GM12864 (cell line): ENCODE data around the gene BICC1.

Source experiments
- DNase-seq: peaks from one replicate; pipeline ENCODE4 v3.0.0-alpha.2; 2011; ENCODE audit warnings: low read depth
- H3K4me3 ChIP-seq: 2 replicates; pipeline ENCODE4 v1.5.1; 2011; ENCODE audit warnings: mild to moderate bottlenecking, low read depth, low read length, control low read depth
- TF ChIP-seq, protein P1 (sequence below): IDR thresholded peaks from 2 replicates; pipeline ENCODE4 v1.5.1; 2011; ENCODE audit warnings: low read depth, mild to moderate bottlenecking, moderate library complexity, low read length, control low read depth, inconsistent platforms; ENCODE audit errors: missing control alignments

Gene BICC1

DNA sequence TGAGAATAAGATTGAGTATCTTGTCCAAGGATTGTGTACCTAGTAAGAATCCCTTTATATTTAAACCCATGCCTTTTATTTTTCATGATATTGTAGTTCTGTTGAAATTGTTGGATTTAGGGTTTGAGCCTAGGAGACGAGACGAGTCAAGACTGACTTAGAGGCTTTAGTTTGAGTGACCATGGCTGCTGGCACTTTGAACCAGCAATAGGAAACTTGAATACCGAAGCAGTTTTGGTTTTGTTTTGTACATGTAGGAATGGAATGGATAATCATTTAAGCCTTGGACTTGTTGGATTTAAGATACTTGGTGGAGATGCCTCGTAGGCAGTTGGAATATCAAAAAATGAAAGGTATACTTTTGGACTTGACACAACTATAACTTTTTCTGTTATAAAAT is 229.0 kb downstream of the BICC1 start:
- no peak overlapping the region for H3K4me3 ChIP-seq
- DNase-seq: no peak
- TF ChIP-seq, protein P1, sequence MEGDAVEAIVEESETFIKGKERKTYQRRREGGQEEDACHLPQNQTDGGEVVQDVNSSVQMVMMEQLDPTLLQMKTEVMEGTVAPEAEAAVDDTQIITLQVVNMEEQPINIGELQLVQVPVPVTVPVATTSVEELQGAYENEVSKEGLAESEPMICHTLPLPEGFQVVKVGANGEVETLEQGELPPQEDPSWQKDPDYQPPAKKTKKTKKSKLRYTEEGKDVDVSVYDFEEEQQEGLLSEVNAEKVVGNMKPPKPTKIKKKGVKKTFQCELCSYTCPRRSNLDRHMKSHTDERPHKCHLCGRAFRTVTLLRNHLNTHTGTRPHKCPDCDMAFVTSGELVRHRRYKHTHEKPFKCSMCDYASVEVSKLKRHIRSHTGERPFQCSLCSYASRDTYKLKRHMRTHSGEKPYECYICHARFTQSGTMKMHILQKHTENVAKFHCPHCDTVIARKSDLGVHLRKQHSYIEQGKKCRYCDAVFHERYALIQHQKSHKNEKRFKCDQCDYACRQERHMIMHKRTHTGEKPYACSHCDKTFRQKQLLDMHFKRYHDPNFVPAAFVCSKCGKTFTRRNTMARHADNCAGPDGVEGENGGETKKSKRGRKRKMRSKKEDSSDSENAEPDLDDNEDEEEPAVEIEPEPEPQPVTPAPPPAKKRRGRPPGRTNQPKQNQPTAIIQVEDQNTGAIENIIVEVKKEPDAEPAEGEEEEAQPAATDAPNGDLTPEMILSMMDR: no peak

DNA sequence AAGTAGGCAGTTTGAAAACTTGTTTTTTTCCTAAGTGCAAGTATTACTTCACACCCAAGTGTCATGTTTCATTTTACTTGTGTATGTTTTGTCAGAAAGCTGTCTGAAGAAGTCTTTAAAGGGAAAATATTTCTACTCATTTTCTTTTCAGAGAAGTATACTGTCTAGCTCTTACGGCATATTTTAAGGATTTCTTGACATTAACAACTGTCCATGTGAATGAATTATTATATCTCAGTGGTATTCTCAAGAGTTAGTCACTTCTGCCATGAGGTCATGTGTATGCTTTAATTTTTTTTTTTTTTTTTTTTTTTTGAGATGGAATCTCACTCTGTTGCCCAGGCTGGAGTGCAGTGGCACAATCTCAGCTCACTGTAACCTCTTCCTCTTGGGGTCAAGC is 229.5 kb downstream of the BICC1 start:
- no peak overlapping the region for H3K4me3 ChIP-seq
- DNase-seq: no peak
- TF ChIP-seq, protein P1: no peak

DNA sequence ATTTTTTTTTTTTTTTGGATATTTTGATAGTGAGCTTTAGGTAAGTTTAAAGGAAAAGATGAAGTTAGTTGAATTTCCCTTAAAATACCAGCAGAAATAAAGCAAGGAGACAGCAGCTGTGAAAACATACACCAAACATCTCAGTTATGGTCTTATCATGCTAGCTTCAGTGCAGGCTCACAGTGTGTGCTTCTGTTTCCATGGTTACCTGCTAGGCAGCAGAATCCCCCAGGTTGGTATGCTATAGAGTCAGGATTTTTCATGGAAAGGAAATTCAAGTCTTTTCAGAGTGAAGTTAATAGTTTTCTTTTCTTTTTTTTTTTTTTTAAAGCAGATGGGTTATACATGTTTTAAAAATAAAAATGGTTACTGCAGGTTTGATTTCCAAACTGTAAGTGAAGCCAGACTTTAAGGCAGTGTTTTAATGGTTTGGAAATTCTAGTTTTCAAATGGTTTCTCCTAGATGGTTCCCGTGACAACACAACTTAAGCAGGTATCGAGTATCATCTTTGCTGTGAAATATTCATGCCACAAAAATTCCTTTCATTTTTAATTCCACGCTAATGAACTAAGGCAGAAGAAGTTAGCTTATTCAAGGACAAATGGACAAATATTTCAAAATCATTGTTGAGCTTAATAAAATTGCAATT is 230.9 kb downstream of the BICC1 start:
- TF ChIP-seq, protein P1: no peak
- DNase-seq: no peak

DNA sequence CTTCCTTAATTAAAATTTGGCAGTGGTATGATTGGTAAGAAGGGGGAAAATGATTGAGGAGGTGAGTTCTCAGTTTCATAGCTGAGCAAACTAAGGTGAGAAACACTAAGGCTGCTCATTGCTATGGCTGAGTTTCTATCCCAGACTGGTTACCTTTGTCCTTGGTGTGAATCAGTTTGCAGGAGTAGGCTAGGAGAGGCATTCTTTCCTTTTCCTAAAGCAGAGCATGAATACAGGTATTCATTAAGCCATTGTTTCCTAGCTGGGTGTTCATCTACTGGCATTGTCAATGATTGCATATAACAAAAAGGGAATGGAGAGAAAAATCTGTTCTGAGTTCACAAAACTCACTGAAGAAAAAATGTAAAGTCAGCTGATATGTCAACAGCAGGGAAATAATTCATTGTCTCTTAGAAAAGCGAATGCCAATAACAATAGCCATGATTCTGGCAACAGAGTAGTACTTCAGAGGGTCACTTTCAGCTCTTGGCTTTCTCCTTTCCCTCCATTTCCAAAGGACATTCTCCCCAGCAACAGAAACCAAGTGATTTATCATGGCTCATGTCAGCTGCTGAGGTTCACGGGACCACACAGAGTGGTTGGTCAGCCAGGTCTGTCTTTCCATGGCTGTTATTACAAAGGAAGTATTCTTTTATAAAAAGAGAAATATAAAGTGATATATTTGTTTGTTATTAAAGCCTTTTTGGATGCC is 234.0 kb downstream of the BICC1 start:
- TF ChIP-seq, protein P1: no peak
- DNase-seq: no peak
- H3K4me3 ChIP-seq: no peak overlapping the region

More for the DNA sequence above, 230.9 kb downstream of the BICC1 start:
- H3K4me3 ChIP-seq: no peak overlapping the region

DNA sequence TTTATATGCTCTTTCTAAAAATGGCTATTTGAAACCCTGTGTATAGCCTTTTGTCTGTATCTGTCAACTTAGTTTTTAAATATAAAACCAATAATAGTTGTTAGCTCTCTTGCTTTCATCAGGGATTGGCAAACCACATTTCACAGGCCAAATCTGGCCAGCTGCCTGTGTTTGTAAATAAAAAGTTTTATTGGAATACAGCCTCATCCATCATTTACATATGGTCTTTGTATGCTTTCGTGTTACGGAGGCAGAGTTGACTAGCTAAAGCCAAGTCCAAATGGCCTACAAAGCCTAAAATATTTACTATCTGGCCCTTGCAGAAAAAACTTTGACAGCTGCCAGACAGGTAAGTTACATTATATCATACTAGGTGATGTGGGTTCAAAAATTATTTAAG is 235.0 kb downstream of the BICC1 start:
- no peak overlapping the region for H3K4me3 ChIP-seq
- no peak for DNase-seq
- TF ChIP-seq, protein P1: no peak

DNA sequence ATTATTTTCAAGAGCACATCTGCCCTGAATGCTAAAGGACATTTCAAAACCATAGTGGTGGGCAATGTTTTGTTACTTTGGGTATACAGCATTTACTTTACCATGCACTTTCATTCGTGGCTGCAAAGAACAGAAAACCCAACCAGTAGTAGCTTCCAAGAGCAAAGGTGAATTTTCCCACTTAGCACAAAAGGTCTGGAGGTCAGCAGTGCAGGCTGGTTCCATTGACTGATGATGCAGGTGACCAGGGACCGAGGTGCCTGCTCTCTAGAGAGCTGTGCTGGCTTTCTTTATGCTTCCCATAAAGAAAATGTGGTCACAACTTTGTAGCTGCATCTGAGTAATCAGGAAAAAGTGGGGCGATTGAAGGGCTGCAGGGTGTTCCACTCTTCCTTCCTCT is 240.0 kb downstream of the BICC1 start:
- TF ChIP-seq, protein P1: no peak
- H3K4me3 ChIP-seq: no peak overlapping the region
- no peak for DNase-seq

DNA sequence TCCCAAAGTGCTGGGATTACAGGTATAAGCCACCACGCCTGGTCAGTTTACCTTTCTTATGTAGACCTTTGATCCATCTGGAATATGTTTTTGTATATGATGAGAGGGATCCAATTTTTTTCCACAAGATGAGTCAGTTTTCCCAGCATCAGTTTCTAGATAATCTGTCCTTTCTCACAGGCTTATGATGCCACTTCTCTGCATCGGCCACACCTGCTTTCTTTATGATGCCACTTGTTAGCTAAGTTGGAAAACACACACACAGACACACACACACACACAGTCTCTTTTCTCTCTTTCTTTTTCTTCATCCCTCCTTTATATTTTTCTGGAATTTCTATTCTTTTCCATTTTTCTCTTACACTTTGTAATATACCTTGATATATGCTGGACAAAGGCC is 240.8 kb downstream of the BICC1 start:
- H3K4me3 ChIP-seq: no peak overlapping the region
- DNase-seq: no peak
- TF ChIP-seq, protein P1: no peak
